ENCODE measurements around the gene PRKCH.
A peak's percentile ranks its signal among the peaks of the same experiment; 100 is the strongest.

Gene PRKCH

DNA sequence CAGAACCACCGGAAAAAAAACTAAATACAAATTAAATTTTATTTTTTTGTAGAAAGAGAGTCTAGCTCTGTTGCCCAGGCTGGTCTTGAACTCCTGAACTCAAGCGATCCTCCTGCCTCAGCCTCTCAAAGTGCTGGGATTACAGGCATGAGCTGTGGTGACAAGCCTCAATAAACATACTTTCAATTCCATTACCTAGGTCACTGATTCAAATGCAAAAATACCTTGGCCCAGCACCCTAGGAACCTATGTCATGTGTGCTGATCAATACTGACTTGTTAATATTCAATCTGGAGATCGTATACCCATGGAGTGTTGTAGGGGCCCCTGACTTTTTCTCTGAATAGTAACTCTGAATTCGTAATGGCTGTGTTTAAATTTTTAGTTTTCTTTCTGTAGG lies 33.2 kb upstream of the PRKCH start:
- ATAC-seq (ENCODE audit: insufficient read depth, low read depth): no peak
- no peaks in the 10 kb centered on the region for H4K20me1 ChIP-seq (ENCODE audit: insufficient read depth, low read length)
- no peaks in the 10 kb centered on the region for H3K79me2 ChIP-seq (ENCODE audit: insufficient read depth, low read length)
- H3K27ac ChIP-seq (ENCODE audit: low read length): no peak overlapping the region
- no peaks in the 10 kb centered on the region for H3K9me3 ChIP-seq (ENCODE audit: insufficient read depth, low read length, severe bottlenecking)
- no peak for DNase-seq
- no peak overlapping the region for H2AFZ ChIP-seq (ENCODE audit: low read depth, low read length)
- no peak overlapping the region for H3K4me2 ChIP-seq (ENCODE audit: insufficient read depth, low read length)
- H3K36me3 ChIP-seq (ENCODE audit: insufficient read depth, low read length): no peaks in the 10 kb centered on the region
- no peak for TF ChIP-seq EZH2 (IDR thresholded peaks at IDR 0.05; ENCODE audit: borderline replicate concordance, low read depth, low read length, severe bottlenecking)
- TF ChIP-seq, protein P1, sequence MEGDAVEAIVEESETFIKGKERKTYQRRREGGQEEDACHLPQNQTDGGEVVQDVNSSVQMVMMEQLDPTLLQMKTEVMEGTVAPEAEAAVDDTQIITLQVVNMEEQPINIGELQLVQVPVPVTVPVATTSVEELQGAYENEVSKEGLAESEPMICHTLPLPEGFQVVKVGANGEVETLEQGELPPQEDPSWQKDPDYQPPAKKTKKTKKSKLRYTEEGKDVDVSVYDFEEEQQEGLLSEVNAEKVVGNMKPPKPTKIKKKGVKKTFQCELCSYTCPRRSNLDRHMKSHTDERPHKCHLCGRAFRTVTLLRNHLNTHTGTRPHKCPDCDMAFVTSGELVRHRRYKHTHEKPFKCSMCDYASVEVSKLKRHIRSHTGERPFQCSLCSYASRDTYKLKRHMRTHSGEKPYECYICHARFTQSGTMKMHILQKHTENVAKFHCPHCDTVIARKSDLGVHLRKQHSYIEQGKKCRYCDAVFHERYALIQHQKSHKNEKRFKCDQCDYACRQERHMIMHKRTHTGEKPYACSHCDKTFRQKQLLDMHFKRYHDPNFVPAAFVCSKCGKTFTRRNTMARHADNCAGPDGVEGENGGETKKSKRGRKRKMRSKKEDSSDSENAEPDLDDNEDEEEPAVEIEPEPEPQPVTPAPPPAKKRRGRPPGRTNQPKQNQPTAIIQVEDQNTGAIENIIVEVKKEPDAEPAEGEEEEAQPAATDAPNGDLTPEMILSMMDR (IDR thresholded peaks at IDR 0.05; ENCODE audit: borderline replicate concordance, extremely low read depth, low read length, poor library complexity, severe bottlenecking): no peak
- no peak overlapping the region for H3K4me3 ChIP-seq (ENCODE audit: low read depth in 1 of 2, low read length in 2 of 2)
- H3K4me1 ChIP-seq (ENCODE audit: insufficient read depth, low read length): peaks cover 34% of the 10 kb centered on the region
- H3K9ac ChIP-seq (ENCODE audit: low read depth, low read length): no peak overlapping the region
- no peaks in the 10 kb centered on the region for H3K27me3 ChIP-seq (ENCODE audit: insufficient read depth, low read length, poor library complexity)

DNA sequence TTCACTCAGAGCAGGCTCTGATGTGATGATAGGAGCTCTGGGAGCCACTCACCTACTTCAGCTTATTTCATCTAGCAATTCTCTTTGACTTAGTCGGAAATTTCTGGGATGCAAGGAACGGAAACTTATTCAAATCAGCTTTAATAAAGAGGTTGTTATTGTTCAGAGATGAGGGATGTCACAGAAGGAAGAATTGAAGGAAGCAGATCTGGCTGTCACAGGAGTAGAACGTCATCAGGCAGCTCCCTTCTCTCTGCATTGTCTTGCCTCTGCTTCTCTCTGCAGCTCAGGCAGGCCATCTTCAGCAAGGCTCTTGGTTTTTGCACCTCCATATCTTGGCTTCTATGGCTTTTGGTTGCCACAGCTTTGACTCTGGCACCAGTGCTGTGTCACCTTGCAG lies 32.7 kb upstream of the PRKCH start:
- Histone ChIP-seq H3K9me3 (ENCODE audit: insufficient read depth, low read length, severe bottlenecking) (no peaks in the 10 kb centered on the region), H2AFZ (ENCODE audit: low read depth, low read length) (no peak overlapping the region), H3K27ac (ENCODE audit: low read length) (no peak overlapping the region), H3K27me3 (ENCODE audit: insufficient read depth, low read length, poor library complexity) (no peaks in the 10 kb centered on the region), H3K79me2 (ENCODE audit: insufficient read depth, low read length) (no peaks in the 10 kb centered on the region), H3K4me1 (ENCODE audit: insufficient read depth, low read length) (peaks cover 29% of the 10 kb centered on the region), H3K4me3 (ENCODE audit: low read depth in 1 of 2, low read length in 2 of 2) (no peak overlapping the region), H3K36me3 (ENCODE audit: insufficient read depth, low read length) (no peaks in the 10 kb centered on the region), H3K4me2 (ENCODE audit: insufficient read depth, low read length) (no peak overlapping the region), H3K9ac (ENCODE audit: low read depth, low read length) (no peak overlapping the region), H4K20me1 (ENCODE audit: insufficient read depth, low read length) (no peaks in the 10 kb centered on the region)
- no peak for ATAC-seq (ENCODE audit: insufficient read depth, low read depth)
- TF ChIP-seq EZH2 (IDR thresholded peaks at IDR 0.05; ENCODE audit: borderline replicate concordance, low read depth, low read length, severe bottlenecking): no peak
- TF ChIP-seq, protein P1 (IDR thresholded peaks at IDR 0.05; ENCODE audit: borderline replicate concordance, extremely low read depth, low read length, poor library complexity, severe bottlenecking): no peak
- DNase-seq: no peak

DNA sequence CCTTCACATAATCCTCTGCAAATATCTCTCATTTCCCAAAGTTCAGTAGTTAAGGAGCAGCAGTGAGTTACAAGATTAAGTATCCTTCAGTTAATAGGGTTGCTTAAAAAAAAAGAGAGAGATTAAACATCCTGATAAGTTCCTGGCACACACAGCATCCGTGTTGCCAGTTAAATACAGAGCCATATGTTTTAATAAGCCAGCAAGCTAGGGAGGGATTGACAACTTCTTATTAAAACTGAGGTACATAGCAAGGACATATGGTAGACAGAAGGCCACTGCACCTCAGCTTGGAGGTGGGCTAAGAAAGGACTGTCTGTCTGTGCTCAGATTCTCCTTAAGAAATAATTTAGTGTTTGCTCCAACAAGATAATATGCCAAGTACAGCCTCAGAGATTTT lies 30.7 kb upstream of the PRKCH start:
- no peak overlapping the region for H2AFZ ChIP-seq (ENCODE audit: low read depth, low read length)
- H3K9me3 ChIP-seq (ENCODE audit: insufficient read depth, low read length, severe bottlenecking): no peaks in the 10 kb centered on the region
- no peaks in the 10 kb centered on the region for H3K79me2 ChIP-seq (ENCODE audit: insufficient read depth, low read length)
- no peak overlapping the region for H3K27ac ChIP-seq (ENCODE audit: low read length)
- H4K20me1 ChIP-seq (ENCODE audit: insufficient read depth, low read length): no peaks in the 10 kb centered on the region
- DNase-seq (no peak), ATAC-seq (ENCODE audit: insufficient read depth, low read depth) (no peak)
- no peak overlapping the region for H3K4me2 ChIP-seq (ENCODE audit: insufficient read depth, low read length)
- no peak overlapping the region for H3K9ac ChIP-seq (ENCODE audit: low read depth, low read length)
- no peak overlapping the region for H3K4me3 ChIP-seq (ENCODE audit: low read depth in 1 of 2, low read length in 2 of 2)
- no peaks in the 10 kb centered on the region for H3K27me3 ChIP-seq (ENCODE audit: insufficient read depth, low read length, poor library complexity)
- H3K36me3 ChIP-seq (ENCODE audit: insufficient read depth, low read length): no peaks in the 10 kb centered on the region
- TF ChIP-seq, protein P1 (IDR thresholded peaks at IDR 0.05; ENCODE audit: borderline replicate concordance, extremely low read depth, low read length, poor library complexity, severe bottlenecking): no peak
- no peak for TF ChIP-seq EZH2 (IDR thresholded peaks at IDR 0.05; ENCODE audit: borderline replicate concordance, low read depth, low read length, severe bottlenecking)
- peaks cover 9% of the 10 kb centered on the region; the same call in 1 of the 2 replicates for H3K4me1 ChIP-seq (ENCODE audit: insufficient read depth, low read length)

DNA sequence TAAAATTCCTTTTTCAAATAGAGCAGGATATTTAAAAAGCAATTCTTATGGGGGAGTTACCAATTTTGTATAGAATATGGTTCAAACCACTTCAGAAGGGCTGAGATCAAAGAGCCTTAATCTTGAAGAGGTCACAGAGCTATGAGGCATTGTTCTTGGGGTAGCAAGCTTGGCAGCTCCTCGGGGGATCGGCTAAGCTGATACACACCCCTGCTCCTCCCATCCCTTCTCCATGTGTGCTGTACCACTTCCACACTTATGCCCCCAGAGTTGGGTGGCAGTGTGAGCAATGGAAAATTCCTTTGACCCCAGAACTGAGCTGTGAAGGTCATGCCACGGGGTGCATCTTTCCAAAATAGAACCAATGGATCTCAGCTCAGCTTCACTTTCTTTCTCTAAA lies 25.2 kb upstream of the PRKCH start:
- Histone ChIP-seq H2AFZ (ENCODE audit: low read depth, low read length) (no peak overlapping the region), H3K4me1 (ENCODE audit: insufficient read depth, low read length) (peaks cover 41% of the 10 kb centered on the region), H4K20me1 (ENCODE audit: insufficient read depth, low read length) (no peaks in the 10 kb centered on the region), H3K36me3 (ENCODE audit: insufficient read depth, low read length) (no peaks in the 10 kb centered on the region), H3K4me2 (ENCODE audit: insufficient read depth, low read length) (no peak overlapping the region), H3K79me2 (ENCODE audit: insufficient read depth, low read length) (no peaks in the 10 kb centered on the region), H3K27me3 (ENCODE audit: insufficient read depth, low read length, poor library complexity) (no peaks in the 10 kb centered on the region), H3K4me3 (ENCODE audit: low read depth in 1 of 2, low read length in 2 of 2) (no peak overlapping the region), H3K27ac (ENCODE audit: low read length) (no peak overlapping the region), H3K9me3 (ENCODE audit: insufficient read depth, low read length, severe bottlenecking) (no peaks in the 10 kb centered on the region), H3K9ac (ENCODE audit: low read depth, low read length) (no peak overlapping the region)
- ATAC-seq (ENCODE audit: insufficient read depth, low read depth) (peak; percentile 72), DNase-seq (peak; percentile 42)
- TF ChIP-seq EZH2 (IDR thresholded peaks at IDR 0.05; ENCODE audit: borderline replicate concordance, low read depth, low read length, severe bottlenecking): no peak
- TF ChIP-seq, protein P1 (IDR thresholded peaks at IDR 0.05; ENCODE audit: borderline replicate concordance, extremely low read depth, low read length, poor library complexity, severe bottlenecking): no peak
